Astrocyte of the cerebellum (primary cell): Measurements from ENCODE around the gene RHOT2.
A peak's percentile ranks its signal among the peaks of the same experiment; 100 is the strongest.

Experiments used
- DNase-seq: peaks from one replicate; pipeline ENCODE4 v3.0.0-alpha.2; 2011; ENCODE audit warnings: low read depth
- H3K4me3 ChIP-seq: 2 replicates; pipeline ENCODE4 v1.5.1; 2011; ENCODE audit warnings: mild to moderate bottlenecking, low read depth, low read length, moderate library complexity
- in situ Hi-C: cut with HindIII; loops from 2 replicates; pipeline ENCODE4 v1.10.0; 2017; ENCODE audit warnings: low sequenced_read_pairs
- TF ChIP-seq, protein P1 (sequence below): IDR thresholded peaks from 2 replicates; pipeline ENCODE4 v1.5.1; 2012; ENCODE audit warnings: low read length, low read depth, moderate library complexity, mild to moderate bottlenecking; ENCODE audit errors: missing control alignments

RHOT2 gene

DNA sequence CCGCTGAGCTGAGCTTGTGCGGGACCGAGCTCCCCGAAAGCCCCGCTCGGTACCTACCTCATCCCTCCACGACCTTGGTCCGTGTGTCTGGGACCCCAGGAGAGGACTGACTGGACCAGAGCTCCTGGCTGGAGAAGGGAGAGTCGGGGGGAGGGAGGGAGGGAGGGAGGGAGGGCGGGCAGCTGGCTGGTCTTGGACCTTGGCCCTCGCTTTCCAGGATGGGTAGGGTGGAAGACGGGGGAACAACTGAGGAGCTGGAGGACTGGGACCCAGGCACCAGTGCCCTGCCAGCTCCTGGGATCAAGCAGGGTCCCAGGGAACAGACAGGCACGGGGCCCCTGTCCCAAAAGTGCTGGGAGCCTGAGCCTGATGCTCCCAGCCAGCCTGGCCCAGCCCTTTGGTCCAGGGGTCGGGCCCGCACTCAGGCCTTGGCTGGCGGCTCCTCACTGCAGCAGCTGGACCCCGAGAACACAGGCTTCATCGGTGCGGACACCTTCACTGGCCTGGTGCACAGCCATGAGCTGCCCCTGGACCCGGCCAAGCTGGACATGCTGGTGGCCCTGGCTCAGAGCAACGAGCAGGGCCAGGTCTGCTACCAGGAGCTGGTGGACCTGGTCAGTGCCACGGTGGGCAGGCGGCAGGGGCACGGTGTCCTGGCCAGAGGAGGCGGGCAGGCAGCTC lies 8.1 kb downstream of the RHOT2 start:
- in situ Hi-C loops = no loop called here
- peak overlapping the region; percentile 31 for H3K4me3 ChIP-seq
- TF ChIP-seq, protein P1, sequence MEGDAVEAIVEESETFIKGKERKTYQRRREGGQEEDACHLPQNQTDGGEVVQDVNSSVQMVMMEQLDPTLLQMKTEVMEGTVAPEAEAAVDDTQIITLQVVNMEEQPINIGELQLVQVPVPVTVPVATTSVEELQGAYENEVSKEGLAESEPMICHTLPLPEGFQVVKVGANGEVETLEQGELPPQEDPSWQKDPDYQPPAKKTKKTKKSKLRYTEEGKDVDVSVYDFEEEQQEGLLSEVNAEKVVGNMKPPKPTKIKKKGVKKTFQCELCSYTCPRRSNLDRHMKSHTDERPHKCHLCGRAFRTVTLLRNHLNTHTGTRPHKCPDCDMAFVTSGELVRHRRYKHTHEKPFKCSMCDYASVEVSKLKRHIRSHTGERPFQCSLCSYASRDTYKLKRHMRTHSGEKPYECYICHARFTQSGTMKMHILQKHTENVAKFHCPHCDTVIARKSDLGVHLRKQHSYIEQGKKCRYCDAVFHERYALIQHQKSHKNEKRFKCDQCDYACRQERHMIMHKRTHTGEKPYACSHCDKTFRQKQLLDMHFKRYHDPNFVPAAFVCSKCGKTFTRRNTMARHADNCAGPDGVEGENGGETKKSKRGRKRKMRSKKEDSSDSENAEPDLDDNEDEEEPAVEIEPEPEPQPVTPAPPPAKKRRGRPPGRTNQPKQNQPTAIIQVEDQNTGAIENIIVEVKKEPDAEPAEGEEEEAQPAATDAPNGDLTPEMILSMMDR = no peak
- DNase-seq = no peak

DNA sequence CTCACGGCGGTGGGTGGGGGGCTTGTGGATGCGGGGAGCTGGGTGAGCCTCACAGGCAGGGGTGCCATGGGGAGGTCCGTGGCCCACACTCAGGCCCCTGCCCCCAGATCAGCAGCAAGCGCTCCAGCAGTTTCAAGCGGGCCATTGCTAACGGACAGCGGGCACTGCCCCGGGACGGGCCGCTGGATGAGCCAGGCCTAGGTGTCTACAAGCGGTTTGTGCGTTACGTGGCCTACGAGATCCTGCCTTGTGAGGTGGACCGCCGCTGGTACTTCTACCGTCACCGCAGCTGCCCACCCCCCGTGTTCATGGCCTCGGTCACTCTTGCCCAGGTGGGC lies 8.6 kb downstream of the RHOT2 start:
- in situ Hi-C loops = no loop called here
- DNase-seq = no peak
- TF ChIP-seq, protein P1 = no peak
- no peak overlapping the region for H3K4me3 ChIP-seq

DNA sequence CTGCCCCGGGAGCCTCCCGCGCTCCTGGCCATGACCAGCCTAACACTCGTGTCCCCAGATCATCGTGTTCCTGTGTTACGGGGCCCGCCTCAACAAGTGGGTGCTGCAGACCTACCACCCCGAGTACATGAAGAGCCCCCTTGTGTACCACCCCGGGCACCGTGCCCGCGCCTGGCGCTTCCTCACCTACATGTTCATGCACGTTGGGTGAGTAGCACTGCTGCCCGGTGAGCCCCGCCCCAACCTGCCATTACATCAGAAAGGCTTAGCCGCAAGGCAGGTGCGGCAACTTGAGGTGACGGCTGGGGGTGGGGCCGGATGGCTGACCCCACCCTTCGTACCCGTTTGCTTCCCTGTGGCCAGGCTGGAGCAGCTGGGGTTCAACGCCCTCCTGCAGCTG lies 9.0 kb downstream of the RHOT2 start:
- DNase-seq = no peak
- in situ Hi-C loops = no loop called here
- TF ChIP-seq, protein P1 = no peak
- no peak overlapping the region for H3K4me3 ChIP-seq

DNA sequence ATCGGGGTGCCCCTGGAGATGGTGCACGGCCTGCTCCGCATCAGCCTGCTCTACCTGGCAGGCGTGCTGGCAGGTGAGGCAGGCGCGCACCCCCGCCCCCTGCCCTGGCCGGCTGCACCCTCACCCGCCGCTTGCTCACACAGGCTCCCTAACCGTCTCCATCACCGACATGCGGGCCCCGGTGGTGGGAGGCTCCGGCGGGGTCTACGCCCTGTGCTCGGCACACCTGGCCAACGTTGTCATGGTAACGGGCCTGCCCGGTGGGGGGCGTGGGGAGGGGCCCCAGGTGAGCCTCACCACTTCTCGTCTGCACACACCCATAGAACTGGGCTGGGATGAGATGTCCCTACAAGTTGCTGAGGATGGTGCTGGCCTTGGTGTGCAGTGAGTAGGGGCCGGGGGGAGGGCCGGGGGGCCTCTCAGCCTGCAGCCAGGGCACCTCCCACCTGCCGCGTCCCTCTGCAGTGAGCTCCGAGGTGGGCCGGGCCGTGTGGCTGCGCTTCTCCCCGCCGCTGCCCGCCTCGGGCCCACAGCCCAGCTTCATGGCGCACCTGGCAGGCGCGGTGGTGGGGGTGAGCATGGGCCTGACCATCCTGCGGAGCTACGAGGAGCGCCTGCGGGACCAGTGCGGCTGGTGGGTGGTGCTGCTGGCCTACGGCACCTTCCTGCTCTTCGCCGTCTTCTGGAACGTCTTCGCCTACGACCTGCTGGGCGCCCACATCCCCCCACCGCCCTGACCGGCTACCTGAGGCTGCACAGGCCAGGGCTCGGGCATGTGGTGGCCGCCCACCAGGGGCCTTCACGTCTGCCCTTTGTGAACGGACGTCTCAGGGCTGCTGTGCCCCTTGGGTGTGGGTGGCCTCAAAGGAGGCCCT lies 9.6 kb downstream of the RHOT2 start:
- H3K4me3 ChIP-seq = no peak overlapping the region
- TF ChIP-seq, protein P1 = no peak
- DNase-seq = no peak
- in situ Hi-C loops = no loop called here

DNA sequence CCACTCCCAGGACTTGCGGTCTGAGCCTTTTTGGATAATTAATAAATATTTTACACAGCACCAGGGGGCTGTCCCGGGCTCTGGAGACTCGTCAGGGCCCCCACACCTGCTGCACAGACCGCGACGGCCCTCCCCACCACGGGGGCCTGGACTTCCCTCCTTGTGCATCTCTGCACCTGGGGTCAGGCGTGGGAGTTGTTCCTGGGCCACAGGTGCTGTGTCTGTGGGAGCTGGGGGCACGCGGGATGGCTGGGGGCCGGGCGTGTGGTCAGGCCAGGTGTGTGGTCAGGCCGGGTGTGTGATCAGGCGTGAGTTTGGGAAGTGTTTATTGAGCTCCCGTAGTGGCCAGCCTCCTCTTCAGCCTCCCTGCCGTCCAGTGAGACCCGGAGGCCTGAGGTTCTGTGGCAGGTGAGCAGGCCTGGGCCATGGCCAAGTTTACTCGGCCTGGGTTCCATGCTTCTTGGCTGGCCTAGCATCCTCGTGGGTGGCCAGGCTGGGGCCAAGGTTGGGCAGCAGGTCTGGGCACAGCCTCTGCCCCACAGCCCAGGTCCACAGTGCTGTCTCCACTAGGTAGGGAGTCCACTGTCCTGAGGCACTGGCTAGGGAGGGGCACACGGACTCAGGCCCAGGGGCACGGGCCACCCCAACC lies 10.4 kb downstream of the RHOT2 start:
- TF ChIP-seq, protein P1 = no peak
- DNase-seq = no peak
- in situ Hi-C loops = no loop called here
- no peak overlapping the region for H3K4me3 ChIP-seq

DNA sequence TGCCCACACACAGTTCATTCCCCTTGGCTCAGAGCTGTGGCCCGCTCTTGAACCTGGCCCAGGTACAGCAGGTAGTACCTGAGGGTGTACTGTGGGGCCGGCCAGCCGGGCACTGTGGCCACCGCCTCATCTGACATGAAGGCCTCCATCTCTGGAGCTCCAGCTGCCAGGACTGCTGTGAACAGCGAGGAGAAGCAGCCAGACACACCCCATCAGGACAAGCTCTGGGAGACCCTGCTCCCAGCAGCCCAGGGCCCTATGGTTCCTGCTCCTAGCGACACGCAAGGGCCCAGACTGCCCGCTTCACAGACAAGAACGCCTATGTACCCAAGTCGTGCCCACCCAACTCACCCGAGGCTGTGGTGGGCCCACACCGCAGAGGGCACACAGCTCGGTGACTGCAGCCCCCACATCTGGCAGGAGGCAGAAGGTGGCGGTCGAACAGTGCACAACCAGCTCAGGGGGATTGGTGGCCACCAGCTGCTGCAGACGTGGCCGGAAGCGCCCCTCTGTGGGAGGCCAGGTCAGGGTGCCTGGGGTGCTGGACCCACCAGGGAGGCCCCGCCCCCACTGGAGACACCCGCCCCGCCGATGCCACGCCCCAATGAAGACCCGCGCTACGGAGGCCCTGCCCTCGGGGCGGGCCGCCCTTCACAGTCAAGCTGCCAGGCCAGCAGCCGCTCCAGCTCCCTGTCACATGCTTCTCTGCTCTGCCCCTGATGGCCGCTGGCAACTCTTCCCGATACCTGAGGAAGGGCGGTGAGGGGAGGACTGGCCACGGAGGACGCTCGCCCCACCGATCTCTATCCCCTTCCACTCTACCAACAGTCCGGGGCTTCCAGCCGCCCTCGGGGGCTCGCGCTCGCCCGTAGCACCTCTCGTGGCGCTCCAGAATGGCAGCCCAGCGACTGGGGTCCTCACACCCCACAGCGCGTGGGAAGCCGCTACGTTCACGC lies 11.2 kb downstream of the RHOT2 start:
- in situ Hi-C loops = no loop called here
- DNase-seq = no peak
- TF ChIP-seq, protein P1 = no peak
- H3K4me3 ChIP-seq = peak overlapping the region; percentile 35
